GM23248 (cell line): ENCODE measurements around the gene HTRA1.

ENCODE experiments used
- EZH2 ChIP-seq: fragments of 200-600 bp; sonication (generic); IDR thresholded peaks from 2 replicates; pipeline ENCODE4 v1.6.1; 2018; ENCODE audit warnings: antibody characterized with exemption, mild to moderate bottlenecking; ENCODE audit not compliant: insufficient read depth, poor library complexity, severe bottlenecking
- EZH2phosphoT487 ChIP-seq: fragments of 200-600 bp; sonication (generic); IDR thresholded peaks from 2 replicates; pipeline ENCODE4 v1.6.1; 2018; ENCODE audit warnings: antibody characterized with exemption, moderate library complexity, mild to moderate bottlenecking, low read depth; ENCODE audit not compliant: insufficient read depth

- TF ChIP-seq EZH2 (no peak), EZH2phosphoT487 (no peak)
These were observed 13.7 kb downstream of the HTRA1 start for GRCh38 chr10:122475100-122475499.
